Activated T-cell treated with anti-CD3 and anti-CD28 coated beads for 48 hours (primary cell): Measurements from ENCODE around the gene SPINK7.
"Not testable (repeated sequence)": the region's sequence is repeated elsewhere in the genome, so short reads cannot be mapped to it uniquely, and the experiment has no call there.

ENCODE experiments used
- DNase-seq: peaks from one replicate; pipeline ENCODE4 v3.0.0-alpha.2; 2020; ENCODE audit warnings: low read depth

Gene SPINK7

DNA sequence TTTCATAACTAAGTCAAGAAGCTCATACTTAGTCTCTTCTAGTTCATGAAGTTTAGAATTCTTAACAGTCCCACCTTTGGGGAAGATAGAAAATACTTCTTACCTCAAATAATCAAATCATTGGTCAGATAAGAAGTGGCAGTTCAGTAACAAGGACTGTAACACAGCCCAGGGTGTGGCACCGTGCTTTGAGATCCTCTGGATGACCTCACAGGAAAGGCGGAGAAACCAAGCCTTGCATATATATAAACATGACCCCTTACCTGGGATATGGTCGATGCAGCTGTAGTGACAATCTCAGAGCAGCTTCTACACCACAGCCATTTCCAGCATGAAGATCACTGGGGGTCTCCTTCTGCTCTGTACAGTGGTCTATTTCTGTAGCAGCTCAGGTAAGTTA lies at the start of gene SPINK7:
SPINK7 (plus strand) TSS at position 271 of the 400 bp plus-strand sequence; CDS start at position 332, 61 bp downstream.
- no peak for DNase-seq

GRCh38 chr5:148267962-148268361 lies 44.3 kb upstream of the SPINK7 start:
- no peak for DNase-seq

DNA sequence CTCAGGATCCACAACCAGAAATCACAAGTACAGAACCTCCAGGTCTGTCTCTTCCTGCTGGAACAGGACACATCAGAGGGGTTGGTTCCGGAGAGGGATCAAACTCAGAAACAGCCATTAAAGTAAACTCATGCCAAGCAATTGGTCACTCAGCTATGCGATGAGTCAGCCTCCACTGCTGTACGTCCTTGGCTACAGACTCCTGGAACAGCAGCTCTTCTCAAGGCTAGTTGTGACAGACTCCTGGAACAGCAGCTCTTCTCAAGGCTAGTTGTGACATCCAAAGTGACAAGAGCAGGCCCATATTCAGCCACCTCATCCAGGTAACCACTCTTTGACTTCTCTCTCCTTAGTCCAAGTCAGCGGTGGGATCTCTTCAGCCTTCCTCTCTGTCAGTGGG lies 43.7 kb upstream of the SPINK7 start, which contains the start of gene SPINK13:
SPINK13 (plus strand) TSS at position 229 of the 400 bp plus-strand sequence. CDS start 1,279 bp downstream, outside the sequence.
- no peak for DNase-seq

GRCh38 chr5:148275129-148275528 lies 37.1 kb upstream of the SPINK7 start:
- not testable (repeated sequence) for DNase-seq

DNA sequence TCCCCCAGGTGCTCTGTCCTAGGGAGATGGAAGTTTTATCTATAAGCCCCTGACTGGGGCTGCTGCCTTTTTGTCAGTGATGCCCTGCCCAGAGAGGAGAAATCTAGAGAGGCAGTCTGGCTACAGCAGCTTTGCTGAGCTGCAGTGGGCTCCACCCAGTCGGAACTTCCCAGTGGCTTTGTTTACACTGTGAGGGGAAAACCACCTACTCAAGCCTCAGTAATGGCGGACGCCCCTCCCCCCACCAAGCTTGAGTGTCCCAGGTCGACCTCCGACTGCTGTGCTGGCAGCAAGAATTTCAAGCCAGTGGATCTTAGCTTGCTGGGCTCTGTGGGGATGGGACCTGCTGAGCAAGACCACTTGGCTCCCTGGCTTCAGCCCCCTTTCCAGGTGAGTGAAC lies 31.3 kb upstream of the SPINK7 start:
- DNase-seq = not testable (repeated sequence)

DNA sequence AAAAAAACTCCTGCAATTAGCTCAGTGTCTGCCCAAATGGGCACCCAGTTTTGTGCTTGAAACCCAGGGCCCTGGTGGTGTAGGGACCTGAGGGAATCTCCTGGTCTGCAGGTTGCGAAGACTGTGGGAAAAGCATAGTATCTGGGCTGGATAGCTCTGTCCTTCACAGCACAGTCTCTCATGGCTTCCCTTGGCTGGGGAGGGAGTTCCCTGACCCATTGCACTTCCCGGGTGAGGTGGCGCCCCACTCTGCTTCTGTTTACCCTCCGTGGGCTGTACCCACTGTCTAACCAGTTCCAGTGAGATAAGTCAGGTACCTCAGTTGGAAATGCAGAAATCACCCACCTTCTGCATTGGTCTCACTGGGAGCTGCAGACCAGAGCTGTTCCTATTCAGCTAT lies 30.9 kb upstream of the SPINK7 start:
- not testable (repeated sequence) for DNase-seq

DNA sequence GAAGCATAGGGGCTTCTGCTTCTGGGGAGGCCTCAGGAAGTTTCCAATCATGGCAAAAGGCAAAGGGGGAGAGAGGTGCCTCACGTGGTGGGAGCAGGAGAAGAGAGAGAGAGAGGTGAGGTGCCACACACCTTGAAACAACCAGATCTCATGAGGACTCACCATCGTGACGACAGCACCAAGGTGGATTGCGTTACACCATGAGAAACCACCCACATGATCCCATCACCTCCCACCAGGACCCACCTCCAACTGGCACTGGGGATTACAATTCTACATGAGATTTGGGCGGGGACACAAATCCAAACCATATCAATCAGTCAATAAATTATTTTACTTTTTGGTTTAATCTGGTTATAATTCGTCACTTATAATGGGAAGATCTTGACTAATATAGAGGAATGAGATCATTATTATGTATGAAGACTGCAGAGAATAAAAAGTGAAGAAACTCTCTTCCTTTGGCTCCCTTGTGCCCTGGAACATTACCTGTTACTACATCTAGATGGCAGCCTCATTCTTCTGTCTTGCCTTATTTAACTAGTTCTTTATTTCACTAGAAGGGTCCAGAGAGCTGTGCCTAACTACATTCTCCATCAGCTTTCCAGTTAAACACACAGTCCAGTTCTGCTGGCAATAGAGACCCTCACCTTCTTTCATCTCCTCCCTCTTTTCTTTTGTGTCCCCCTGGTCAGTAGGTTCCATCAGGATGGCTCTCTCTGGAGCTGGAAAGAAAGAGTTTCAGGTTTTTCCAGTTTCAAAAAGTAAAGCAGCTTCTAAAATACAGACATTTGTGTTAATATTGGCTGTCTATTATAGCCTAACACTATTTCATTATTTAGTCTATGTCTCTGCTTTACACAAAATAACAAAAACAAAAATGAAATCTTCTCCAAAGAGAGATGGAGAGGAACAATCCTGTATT lies 21.7 kb upstream of the SPINK7 start:
- DNase-seq = no peak

GRCh38 chr5:148297731-148298130 lies 14.5 kb upstream of the SPINK7 start:
- no peak for DNase-seq

DNA sequence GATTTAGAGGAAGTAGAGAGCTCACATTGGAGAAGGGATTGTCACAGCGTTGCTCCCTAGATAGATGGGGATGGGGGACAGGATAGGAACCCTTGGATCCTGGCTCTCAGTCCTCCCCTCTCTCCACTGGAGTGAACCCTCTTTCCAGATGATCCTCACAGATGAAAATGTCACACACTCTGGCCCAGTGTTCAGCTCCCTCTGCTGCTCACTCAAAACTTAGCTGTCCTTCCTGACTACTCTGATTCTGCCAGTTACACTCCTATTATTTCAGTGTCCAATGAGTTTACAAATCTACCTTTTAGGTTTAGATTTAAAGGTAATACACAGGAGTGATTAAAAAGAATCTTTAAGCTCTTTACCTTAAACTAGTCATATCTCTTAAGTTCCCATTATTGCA lies 5.8 kb upstream of the SPINK7 start:
- DNase-seq = no peak

- no peak for DNase-seq
Measured at GRCh38 chr5:148309019-148309418, 3.2 kb upstream of the SPINK7 start.

DNA sequence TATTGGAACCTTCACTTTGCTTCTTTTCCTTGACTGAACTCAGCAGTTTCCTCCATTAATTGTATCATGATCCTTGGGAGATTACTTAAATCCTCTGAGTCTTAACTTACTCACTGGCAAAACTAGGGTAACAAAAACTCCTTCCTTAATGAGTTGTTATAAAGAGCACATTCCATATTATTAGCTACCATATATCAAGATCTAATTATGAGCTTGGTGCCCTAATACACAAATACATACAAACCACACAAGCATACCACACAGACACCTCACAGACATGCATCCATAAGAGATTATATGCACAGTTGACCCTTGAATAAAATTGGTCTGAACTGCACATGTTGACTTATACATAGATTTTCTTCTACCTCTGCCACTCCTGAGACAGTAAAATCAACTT lies 2.5 kb upstream of the SPINK7 start:
- DNase-seq = no peak

DNA sequence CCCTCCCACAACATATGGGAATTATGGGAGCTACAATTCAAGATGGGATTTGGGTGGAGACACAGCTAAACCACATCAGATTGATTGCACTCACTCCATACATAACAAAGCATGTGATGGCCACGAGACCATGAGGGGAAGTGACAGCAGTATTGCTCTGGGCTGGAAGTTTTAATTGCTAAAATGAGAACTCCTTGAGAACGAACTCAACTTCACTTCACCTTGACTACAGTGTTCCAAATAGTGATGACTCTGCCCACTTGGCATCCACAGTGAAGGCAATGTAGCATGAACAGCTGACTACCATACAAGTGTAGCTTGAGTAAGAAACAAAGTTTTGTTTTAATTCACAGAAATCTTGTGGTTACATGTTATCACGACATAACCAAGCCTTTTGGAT lies 739 bp upstream of the SPINK7 start:
- DNase-seq = no peak

DNA sequence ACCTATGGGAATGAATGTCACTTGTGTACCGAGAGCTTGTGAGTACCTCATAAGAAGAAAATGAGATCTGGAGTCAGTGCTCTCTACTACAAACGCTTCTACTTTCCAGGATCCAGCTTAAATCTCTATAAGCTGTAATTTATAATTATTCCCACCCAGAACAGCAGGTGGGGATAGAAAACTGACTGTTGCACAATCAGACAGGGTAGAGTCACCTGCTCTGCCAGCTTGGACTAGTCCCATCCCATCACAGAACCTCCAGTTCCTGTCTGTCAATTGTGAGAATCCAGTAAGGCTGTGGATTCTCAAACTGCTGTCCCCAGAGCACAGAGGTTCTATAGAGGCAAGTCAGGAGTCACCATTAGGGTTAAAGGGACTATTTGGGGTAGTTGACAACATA lies 2.0 kb downstream of the SPINK7 start:
- no peak for DNase-seq

DNA sequence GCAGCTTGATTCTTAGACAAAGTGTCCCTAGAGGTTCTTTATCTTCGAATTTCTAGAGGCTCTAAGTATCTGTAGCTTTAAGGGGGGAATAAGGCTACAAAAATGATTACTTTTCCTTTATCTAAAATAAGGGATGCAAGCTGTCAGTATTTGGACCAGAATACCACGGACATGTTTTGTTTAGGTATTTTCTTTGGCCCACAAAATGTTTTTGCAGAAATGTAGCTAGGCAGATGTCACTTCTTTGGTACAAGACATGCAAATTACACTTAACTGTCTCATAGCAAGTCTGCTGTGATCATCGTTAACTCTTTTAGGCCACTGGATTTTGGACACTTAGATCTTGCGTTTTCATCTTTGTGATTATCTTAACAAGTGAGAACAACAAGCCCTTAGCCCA lies 2.5 kb downstream of the SPINK7 start:
- no peak for DNase-seq

- not testable (repeated sequence) for DNase-seq
Measured at GRCh38 chr5:148320011-148320963, 8.1 kb downstream of the SPINK7 start.

- DNase-seq = no peak
Measured at GRCh38 chr5:148333262-148333849, 21.1 kb downstream of the SPINK7 start.

DNA sequence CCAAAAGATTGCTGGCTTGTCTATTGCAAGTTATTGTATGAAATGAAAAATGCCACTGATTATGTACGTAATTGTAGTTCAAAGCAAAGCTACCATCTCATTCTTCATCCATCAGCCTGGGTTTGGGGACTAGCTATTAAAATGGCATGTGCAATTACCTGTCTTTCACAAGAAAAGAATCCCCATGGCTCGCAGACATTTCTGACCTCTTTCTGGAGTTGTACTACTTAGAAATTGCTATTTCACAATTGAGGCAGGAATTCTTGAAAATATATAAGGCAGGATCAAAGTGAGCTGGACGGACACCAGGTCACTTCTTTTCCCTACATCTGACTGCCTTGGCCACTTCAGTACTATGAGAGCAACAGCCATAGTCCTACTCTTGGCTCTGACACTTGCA lies 23.0 kb downstream of the SPINK7 start, which contains the start of gene SPINK9:
SPINK9 (plus strand) TSS at position 301 of the 400 bp plus-strand sequence; CDS start at position 356, 55 bp downstream.
- no peak for DNase-seq

DNA sequence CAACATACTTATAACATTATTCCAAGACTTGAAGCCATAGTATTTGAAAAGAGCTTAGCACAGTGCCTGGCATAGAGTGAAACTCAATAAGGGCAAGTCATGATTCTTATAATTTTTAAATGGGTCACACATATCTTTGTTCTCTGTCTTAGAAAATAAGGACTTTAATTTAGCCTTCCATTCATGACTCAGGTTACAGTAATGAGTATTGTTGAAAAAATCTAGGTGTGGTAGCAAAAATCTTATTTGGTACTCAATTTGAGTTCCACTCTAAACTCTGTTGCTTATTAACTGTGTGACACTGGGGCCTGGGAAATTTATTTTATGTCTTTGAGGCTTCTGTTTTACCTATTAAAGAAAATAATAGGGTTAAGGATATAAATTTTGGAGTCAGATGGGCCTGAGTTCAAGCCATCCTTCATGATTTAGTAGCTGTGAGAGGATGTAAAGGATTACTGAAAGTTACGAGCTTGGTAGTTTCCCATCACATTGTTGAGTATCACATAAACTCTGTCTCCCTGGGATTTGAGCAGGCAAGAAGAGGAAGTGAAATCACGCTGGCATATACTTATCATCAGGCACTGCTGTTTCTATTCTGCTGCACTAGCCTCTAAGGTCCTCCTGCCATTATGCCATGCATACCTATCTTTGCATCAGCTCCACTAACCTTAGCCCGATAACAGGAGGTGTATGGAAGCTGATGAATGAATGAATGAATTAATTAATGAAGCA lies 24.6 kb downstream of the SPINK7 start:
- no peak for DNase-seq

- no peak for DNase-seq
Measured at GRCh38 chr5:148342371-148343045, 30.3 kb downstream of the SPINK7 start.

DNA sequence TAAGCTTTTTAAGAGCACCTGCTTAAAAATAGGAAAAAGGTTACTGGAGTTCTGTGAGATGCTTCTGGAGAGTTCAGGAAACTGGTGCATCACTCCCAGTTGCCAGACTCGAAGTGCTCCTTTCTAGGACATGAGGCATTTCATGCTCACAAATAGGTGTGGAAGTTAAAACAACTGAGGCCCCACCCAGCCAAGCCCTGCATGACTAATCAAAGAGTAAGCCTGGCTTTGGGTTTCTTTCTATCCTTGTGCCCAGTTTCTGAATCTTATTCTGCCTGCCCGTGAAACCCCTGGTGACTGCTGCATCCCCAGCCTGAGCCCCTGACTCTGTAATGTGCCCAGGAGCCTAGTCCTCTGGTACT lies 30.8 kb downstream of the SPINK7 start:
- DNase-seq = no peak
